OCI-LY7 (cell line): ENCODE results near the gene MAGI1. TPM values are rescaled to one million over a fixed set of nuclear protein-coding genes. Genes with fewer than 3 reads are reported as not detected.

ENCODE experiments used
- BruUV-seq: library from RNA; stranded (reverse); fragments of 400-500 nt; replicated peaks from 2 replicates; lab custom pipeline; 2021; lab: Mats Ljungman, UMichigan
- CTCF ChIA-PET: fragments of 300-600 bp; sonication (Branson Sonifier 250); formaldehyde crosslinking; loops from one replicate; lab custom pipeline; 2022; ENCODE audit warnings: antibody characterized with exemption; ENCODE audit not compliant: unreplicated experiment; lab: Charles Lee
- POLR2A ChIA-PET: fragments of 300-600 bp; sonication (Branson Sonifier 250); formaldehyde crosslinking; loops from one replicate; lab custom pipeline; 2022; ENCODE audit warnings: antibody characterized with exemption; lab: Charles Lee
- DNase-seq: peaks from one replicate; pipeline ENCODE4 v3.0.0-alpha.2; 2015; ENCODE audit warnings: low spot score
- H2AFZ ChIP-seq: fragments of 200-600 bp; sonication (generic), shearing (Covaris generic); 2 replicates; pipeline ENCODE4 v1.6.1; 2014; ENCODE audit warnings: mild to moderate bottlenecking, antibody characterized with exemption, low read length, moderate library complexity
- H3K27ac ChIP-seq: fragments of 200-600 bp; sonication (generic); 2 replicates; pipeline ENCODE4 v1.5.1; 2014; ENCODE audit warnings: mixed run types, low read depth, mild to moderate bottlenecking, moderate library complexity, low read length, inconsistent platforms; ENCODE audit not compliant: poor library complexity, severe bottlenecking
- H3K36me3 ChIP-seq: fragments of 200-600 bp; sonication (generic); 2 replicates; pipeline ENCODE4 v1.6.1; 2014; ENCODE audit warnings: mild to moderate bottlenecking, antibody characterized with exemption, low read length, moderate library complexity, mixed read lengths; ENCODE audit not compliant: insufficient read depth
- H3K4me1 ChIP-seq: fragments of 200-600 bp; sonication (generic); 2 replicates; pipeline ENCODE4 v1.5.1; 2014; ENCODE audit warnings: mild to moderate bottlenecking, low read length; ENCODE audit not compliant: insufficient read depth, poor library complexity, severe bottlenecking
- H3K4me2 ChIP-seq: fragments of 200-600 bp; sonication (generic); 2 replicates; pipeline ENCODE4 v1.6.1; 2014; ENCODE audit warnings: mild to moderate bottlenecking, low read length
- H3K4me3 ChIP-seq: fragments of 200-600 bp; sonication (generic); 2 replicates; pipeline ENCODE4 v1.5.1; 2014; ENCODE audit warnings: mild to moderate bottlenecking, low read depth, low read length; ENCODE audit not compliant: poor library complexity, severe bottlenecking
- H3K79me2 ChIP-seq: fragments of 200-600 bp; sonication (generic); 2 replicates; pipeline ENCODE4 v1.6.1; 2016; ENCODE audit warnings: low read depth, mild to moderate bottlenecking, low read length, moderate library complexity, mixed read lengths; ENCODE audit not compliant: insufficient read depth
- H3K9me2 ChIP-seq: fragments of 200-600 bp; sonication (generic); 2 replicates; pipeline ENCODE4 v1.6.1; 2016; ENCODE audit warnings: mild to moderate bottlenecking, low read length, mixed read lengths; ENCODE audit not compliant: insufficient read depth
- H3K9me3 ChIP-seq: fragments of 200-600 bp; sonication (generic); 2 replicates; pipeline ENCODE4 v1.6.1; 2014; ENCODE audit warnings: mild to moderate bottlenecking, mixed run types, low read length, mixed read lengths
- H4K20me1 ChIP-seq: fragments of 200-600 bp; sonication (generic); 2 replicates; pipeline ENCODE4 v1.6.1; 2014; ENCODE audit warnings: mild to moderate bottlenecking, antibody characterized with exemption, low read length, moderate library complexity, mixed read lengths; ENCODE audit not compliant: insufficient read depth
- CTCF ChIP-seq: fragments of 200-600 bp; sonication (generic); conservative IDR thresholded peaks from 2 replicates; pipeline ENCODE4 v1.5.1; 2014; ENCODE audit warnings: mild to moderate bottlenecking, antibody characterized with exemption, low read length, moderate library complexity, mixed read lengths
- EZH2phosphoT487 ChIP-seq: fragments of 200-600 bp; sonication (generic); IDR thresholded peaks from 2 replicates; pipeline ENCODE4 v1.6.1; 2018; ENCODE audit warnings: low read depth, borderline replicate concordance, mild to moderate bottlenecking, mixed run types, antibody characterized with exemption, low read length, moderate library complexity, mixed read lengths
- intact Hi-C: fragments of 100-400 bp; cut with micrococcal nuclease; formaldehyde crosslinking; loops from one replicate; pipeline ENCODE4 v1.10.0; 2022; ENCODE audit not compliant: unreplicated experiment
- total RNA-seq, 2 experiments: library from RNA; depleted of rRNA in 1 of 2; stranded (reverse); fragments of >200 nt in 1 of 2; shearing (Covaris generic) in 1 of 2; gene quantifications; 2 replicates each; pipeline ENCODE4 v1.2.3, GENCODE V29; 2014 to 2022

MAGI1 gene
- total RNA-seq, 2 experiments from 2014 or later: 0.63 to 2.5 TPM

GRCh38 chr3:65628978-65629377, 409.7 kb downstream of the MAGI1 start:
- no peak for DNase-seq
- CTCF ChIA-PET: no interaction called here
- H3K27ac ChIP-seq: no peak overlapping the region
- no peaks in the 10 kb centered on the region for H3K9me3 ChIP-seq
- H3K4me1 ChIP-seq: no peaks in the 10 kb centered on the region
- no peaks in the 10 kb centered on the region for H3K9me2 ChIP-seq
- H4K20me1 ChIP-seq: no peaks in the 10 kb centered on the region
- POLR2A ChIA-PET: no interaction called here
- no peaks in the 10 kb centered on the region for H3K79me2 ChIP-seq
- BruUV-seq: no TSS peak
- no peak overlapping the region for H3K4me3 ChIP-seq
- H2AFZ ChIP-seq: no peak overlapping the region
- intact Hi-C loops: no loop called here
- H3K4me2 ChIP-seq: no peak overlapping the region
- no peak for TF ChIP-seq CTCF
- TF ChIP-seq EZH2phosphoT487: no peak
- no peaks in the 10 kb centered on the region for H3K36me3 ChIP-seq

DNA sequence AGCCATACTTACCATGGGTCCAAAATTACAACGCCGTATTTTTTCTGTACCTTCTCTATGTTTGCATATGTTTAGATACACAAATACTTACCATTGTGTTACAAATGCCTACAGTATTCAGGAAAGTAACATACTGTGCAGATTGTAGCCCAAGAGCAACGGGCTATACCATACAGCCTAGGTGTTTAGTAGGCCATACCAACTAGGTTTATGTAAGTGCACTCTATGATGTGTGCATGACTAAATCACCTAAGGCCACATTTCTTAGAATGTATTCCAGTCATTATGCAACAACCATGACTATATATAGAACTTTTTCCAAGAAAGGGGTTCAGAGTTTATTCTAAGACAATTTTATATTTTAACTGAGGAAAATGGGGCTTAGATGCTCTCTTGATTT, 411.7 kb downstream of the MAGI1 start:
- no peaks in the 10 kb centered on the region for H3K79me2 ChIP-seq
- H3K9me2 ChIP-seq: no peaks in the 10 kb centered on the region
- intact Hi-C loops: no loop called here
- H3K4me3 ChIP-seq: no peak overlapping the region
- BruUV-seq: no TSS peak
- H2AFZ ChIP-seq: no peak overlapping the region
- no peak overlapping the region for H3K4me2 ChIP-seq
- POLR2A ChIA-PET: interaction anchor here (0.6 kb wide), 1 partner anchor 1080 kb away, joined by 3 read pairs; no protein-coding TSS in a partner anchor
- DNase-seq: no peak
- no peaks in the 10 kb centered on the region for H4K20me1 ChIP-seq
- no peak overlapping the region for H3K27ac ChIP-seq
- no peak for TF ChIP-seq CTCF
- no peaks in the 10 kb centered on the region for H3K9me3 ChIP-seq
- CTCF ChIA-PET: no interaction called here
- no peaks in the 10 kb centered on the region for H3K4me1 ChIP-seq
- H3K36me3 ChIP-seq: no peaks in the 10 kb centered on the region

DNA sequence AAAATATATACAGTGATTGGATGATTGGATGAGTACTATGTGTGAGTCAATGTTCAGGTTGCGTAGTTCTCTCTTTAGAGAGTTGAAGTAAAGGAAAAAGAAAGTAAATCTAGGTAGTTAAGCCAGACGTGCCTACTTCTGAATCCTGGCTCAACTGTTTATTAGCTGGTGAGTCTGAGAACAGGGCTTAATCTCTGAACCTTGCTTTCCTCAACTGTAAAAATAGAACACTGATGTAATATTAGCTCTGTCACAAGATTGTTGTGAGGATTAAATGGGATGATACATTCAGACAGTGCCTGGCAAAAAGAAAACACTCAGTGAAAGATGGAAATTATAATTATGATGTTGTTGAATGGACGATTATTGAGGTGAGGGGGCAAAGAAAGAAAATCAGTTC, 413.4 kb downstream of the MAGI1 start:
- Histone ChIP-seq H3K27ac (no peak overlapping the region), H3K4me3 (no peak overlapping the region), H3K4me1 (no peaks in the 10 kb centered on the region), H2AFZ (no peak overlapping the region), H4K20me1 (no peaks in the 10 kb centered on the region), H3K9me2 (no peaks in the 10 kb centered on the region), H3K4me2 (no peak overlapping the region), H3K79me2 (no peaks in the 10 kb centered on the region), H3K9me3 (no peaks in the 10 kb centered on the region), H3K36me3 (no peaks in the 10 kb centered on the region)
- CTCF ChIA-PET: no interaction called here
- POLR2A ChIA-PET: no interaction called here
- DNase-seq: no peak
- no TSS peak for BruUV-seq
- intact Hi-C loops: no loop called here
- TF ChIP-seq EZH2phosphoT487 (no peak), CTCF (no peak)
